NCI-H1105 (cell line): ENCODE data around the gene SPOCK1.

ENCODE experiments used
- DNase-seq: peaks from one replicate; lab custom pipeline; 2025; lab: John Stamatoyannopoulos, UW

Gene SPOCK1

DNA sequence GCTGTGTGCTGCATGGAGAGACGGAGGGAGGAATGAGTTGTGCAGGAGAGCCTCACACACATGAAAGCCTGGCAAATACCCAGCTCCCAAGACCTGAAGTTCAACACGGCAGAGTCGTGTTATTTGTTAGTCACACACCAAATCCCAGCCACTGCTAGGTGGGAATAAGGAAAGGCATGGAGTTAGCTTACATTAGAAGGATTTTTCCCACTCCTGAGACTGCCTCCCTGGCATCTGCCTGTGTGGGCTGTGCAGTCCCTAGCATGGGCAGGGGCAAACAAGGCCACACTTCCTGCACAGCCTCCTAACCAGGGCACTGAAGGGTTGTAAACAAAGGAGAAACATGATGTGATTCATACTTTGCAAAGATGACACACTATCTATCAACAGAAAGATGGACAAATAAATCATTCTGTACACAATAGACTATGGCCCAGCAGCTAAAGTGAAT is 306.8 kb downstream of the SPOCK1 start:
- no peak for DNase-seq

- DNase-seq = no peak
These were observed 307.9 kb downstream of the SPOCK1 start for GRCh38 chr5:137191179-137191578.

GRCh38 chr5:137190441-137190840 is 308.7 kb downstream of the SPOCK1 start:
- no peak for DNase-seq

DNA sequence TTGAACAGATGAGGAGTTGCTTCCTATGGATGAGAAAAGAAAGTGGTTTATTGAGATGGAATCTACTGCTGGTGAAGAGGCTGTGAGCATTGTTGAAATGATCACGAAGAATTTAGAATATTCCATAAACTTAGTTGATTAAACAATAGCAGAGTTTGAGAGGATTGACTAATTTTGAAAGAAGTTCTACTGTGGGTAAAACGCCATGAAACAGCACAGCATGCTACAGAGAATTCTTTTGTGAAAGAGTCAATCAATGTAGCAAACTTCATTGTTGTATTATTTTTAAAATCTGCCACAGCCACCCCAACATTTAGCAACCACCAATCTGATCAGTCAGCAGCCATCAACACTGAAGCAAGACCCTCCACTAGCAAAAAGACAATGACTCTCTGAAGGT is 309.1 kb downstream of the SPOCK1 start:
- no peak for DNase-seq

- no peak for DNase-seq
These were observed 310.6 kb downstream of the SPOCK1 start for GRCh38 chr5:137188566-137188965.

- no peak for DNase-seq
These were observed 312.2 kb downstream of the SPOCK1 start for GRCh38 chr5:137186759-137187461.

DNA sequence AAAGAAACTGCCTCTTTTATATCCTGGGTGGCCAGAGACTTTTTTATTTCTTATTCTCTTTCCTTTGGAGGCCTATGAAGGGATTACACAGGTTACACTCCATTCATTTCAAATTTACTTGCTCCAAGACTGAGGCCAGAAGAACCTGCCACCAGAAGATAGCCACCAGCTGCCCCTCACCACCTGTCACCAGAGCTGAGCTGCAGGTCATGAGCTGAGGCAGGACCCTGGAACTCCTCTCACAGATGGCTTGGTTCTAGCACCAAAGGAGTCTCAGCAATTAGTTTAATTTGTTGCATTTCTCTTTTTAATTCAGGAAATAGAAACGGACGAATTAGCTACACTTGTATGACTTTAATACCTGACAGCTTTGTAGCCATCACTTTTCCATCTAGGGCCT is 313.9 kb downstream of the SPOCK1 start:
- no peak for DNase-seq

GRCh38 chr5:137184734-137185133 is 314.4 kb downstream of the SPOCK1 start:
- DNase-seq = no peak

- DNase-seq = no peak
These were observed 316.6 kb downstream of the SPOCK1 start for GRCh38 chr5:137182576-137182975.

GRCh38 chr5:137181667-137182066 is 317.5 kb downstream of the SPOCK1 start:
- no peak for DNase-seq

DNA sequence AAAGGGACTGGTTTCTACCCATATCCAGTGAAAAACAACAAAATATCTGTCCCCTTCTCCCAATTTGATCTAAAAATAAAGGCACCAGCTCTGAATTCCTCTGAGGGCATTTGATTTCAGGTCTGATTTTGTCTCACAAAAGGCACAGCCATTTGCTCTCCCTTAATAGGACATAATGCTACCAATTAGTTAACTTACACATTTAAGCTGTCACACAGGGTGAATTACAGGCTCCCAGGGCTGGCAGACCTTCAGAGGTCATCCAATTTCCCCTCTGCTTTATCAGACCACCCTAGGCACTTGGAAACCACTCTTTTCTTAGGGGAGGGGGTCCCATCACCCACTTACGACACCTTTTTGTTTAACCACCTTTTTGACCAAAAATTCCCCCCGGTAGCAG is 319.9 kb downstream of the SPOCK1 start:
- no peak for DNase-seq

- no peak for DNase-seq
These were observed 322.5 kb downstream of the SPOCK1 start for GRCh38 chr5:137176609-137177008.

GRCh38 chr5:137176126-137176525 is 323.0 kb downstream of the SPOCK1 start:
- no peak for DNase-seq

- no peak for DNase-seq
These were observed 324.9 kb downstream of the SPOCK1 start for GRCh38 chr5:137174196-137174595.

- no peak for DNase-seq
These were observed 326.9 kb downstream of the SPOCK1 start for GRCh38 chr5:137172258-137172657.

- no peak for DNase-seq
These were observed 331.9 kb downstream of the SPOCK1 start for GRCh38 chr5:137167187-137167586.

GRCh38 chr5:137164961-137165360 is 334.2 kb downstream of the SPOCK1 start:
- DNase-seq = no peak

DNA sequence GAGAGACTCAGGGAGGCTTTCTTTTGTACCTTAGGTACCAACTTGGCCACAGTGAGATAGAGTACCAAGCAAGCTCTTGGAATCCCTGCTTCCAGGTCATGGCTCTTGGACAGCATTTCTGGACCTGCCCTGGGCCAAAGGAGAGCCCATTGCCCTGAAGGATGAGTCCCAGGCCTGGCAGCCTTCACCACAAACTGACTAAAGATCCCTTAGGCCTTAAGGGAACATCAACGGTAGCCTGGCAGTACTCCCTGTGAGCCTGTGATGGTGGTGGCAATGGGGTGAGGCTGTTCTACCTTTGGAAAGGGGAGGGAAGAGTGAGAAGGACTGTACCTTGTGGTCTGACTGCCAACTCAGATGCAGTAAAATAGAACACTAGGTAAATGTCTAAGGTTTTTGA is 334.6 kb downstream of the SPOCK1 start:
- no peak for DNase-seq

- no peak for DNase-seq
These were observed 340.4 kb downstream of the SPOCK1 start for GRCh38 chr5:137158691-137159090.

DNA sequence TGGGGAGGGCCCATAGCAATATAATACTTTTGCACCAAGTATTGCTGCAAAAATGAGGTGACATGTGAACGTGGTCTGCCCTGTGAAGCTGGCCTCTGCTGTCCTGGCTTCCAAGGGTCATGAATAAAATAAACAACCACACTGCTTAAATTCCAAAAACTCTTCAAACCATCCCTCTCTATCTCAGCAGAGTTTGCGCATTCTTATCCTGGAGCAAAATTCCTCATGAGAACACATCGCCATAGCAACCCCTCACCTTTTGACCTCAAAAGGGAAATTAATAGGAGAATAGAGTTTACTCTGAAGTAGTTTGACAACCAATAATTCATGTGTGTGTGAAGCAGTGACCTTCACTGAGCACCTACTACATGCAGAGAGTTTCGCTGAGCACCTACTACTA is 342.9 kb downstream of the SPOCK1 start:
- no peak for DNase-seq

GRCh38 chr5:137155261-137156000 is 343.7 kb downstream of the SPOCK1 start:
- DNase-seq = no peak

DNA sequence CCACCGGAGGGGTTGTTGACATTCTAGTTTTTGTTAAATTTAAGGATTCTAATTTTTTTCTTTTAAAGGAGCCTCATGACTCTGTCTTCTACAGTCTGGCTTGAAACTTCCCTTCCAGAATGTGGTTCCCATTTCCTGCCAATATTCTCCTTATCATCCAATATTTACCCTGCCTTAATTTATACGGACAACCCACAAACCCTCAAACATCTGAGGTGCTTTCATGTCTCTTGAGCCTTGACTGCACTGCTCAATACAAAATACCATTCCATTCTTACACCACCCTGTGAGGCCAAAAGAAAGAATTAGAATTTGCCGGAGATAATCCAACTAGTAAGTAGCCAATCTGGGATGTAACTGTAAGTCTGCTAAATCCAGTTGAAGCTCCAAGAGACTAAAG is 346.5 kb downstream of the SPOCK1 start:
- no peak for DNase-seq

DNA sequence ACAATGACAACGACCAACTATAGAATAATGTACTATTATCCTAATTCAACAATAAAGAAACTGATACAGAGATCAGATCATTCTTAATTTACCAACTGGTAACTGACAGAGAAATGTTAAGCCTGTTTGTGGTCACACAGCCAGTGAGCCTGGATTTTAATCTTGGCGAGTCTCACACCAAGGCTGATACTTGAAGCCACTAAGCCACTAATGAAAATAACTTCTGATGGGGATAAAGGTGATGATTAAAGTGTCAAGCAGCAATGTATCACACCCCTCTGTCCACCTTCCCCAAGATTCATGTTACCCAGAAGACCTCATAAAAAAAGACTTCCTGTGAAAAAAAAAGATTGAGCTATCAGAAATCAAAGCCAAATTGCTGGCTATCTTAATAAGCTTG is 350.5 kb downstream of the SPOCK1 start:
- no peak for DNase-seq

DNA sequence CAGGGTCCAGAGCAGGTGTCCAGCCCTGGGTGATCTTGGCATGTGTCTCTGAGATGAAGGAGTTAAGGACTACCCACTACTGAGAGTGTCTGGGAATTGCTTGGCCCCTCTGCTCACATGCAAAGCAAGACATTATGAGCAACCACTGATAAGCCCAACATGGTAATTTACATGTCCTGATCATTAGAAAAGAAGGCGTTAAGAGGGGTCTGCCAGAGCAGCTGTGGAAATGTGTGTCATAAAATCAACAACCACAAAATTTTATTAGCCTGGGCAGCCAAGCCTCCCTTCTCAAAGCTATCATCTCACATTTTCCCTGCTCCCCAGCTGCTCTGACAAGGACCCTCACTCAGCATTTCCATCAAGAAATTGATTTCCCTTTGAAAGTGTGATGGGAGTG is 351.0 kb downstream of the SPOCK1 start:
- no peak for DNase-seq
